ENCODE results near the gene MIGA2.

DNA sequence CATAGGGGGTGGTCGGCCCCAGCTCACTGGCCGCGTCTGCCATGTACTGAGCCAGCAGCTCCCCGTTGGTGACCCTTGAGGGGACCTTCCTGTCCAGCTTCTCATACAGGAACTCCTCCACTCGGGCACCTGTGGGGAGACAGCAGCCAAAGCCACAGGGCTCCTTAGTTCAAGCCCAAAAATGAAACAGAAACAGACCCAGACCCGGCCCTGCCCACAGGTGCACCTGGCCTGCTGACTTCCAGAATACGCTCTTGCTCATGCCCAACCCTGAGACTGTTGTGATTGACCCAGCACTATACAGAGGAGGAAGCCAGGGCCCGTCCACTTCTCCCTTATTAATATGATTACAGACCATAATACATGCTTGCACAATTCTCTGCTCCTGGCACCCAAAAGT, 15.3 kb upstream of the MIGA2 start:
- TF ChIP-seq ZFP3 (tag by site-specific recombination; IDR thresholded peaks at IDR 0.05; ENCODE audit: low read depth) (no peak), ZNF114 (tag by site-specific recombination; IDR thresholded peaks at IDR 0.05) (no peak), SP2 (tag by site-specific recombination; IDR thresholded peaks at IDR 0.05) (no peak)
- TF ChIP-seq, protein P1, sequence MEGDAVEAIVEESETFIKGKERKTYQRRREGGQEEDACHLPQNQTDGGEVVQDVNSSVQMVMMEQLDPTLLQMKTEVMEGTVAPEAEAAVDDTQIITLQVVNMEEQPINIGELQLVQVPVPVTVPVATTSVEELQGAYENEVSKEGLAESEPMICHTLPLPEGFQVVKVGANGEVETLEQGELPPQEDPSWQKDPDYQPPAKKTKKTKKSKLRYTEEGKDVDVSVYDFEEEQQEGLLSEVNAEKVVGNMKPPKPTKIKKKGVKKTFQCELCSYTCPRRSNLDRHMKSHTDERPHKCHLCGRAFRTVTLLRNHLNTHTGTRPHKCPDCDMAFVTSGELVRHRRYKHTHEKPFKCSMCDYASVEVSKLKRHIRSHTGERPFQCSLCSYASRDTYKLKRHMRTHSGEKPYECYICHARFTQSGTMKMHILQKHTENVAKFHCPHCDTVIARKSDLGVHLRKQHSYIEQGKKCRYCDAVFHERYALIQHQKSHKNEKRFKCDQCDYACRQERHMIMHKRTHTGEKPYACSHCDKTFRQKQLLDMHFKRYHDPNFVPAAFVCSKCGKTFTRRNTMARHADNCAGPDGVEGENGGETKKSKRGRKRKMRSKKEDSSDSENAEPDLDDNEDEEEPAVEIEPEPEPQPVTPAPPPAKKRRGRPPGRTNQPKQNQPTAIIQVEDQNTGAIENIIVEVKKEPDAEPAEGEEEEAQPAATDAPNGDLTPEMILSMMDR (tag by site-specific recombination; IDR thresholded peaks at IDR 0.05): no peak
